Measurements from ENCODE around the gene SLC29A3.

SLC29A3 gene

GRCh38 chr10:71391701-71392100, 72.6 kb downstream of the SLC29A3 start:
- TF ChIP-seq CTCF (conservative IDR thresholded peaks at IDR 0.05; ENCODE audit: low read length) = no peak
- no peak for DNase-seq (ENCODE audit: low read depth)
- H3K4me3 ChIP-seq (ENCODE audit: low read length) = no peak overlapping the region

- H3K4me3 ChIP-seq (ENCODE audit: low read length) = no peak overlapping the region
- DNase-seq (ENCODE audit: low read depth) = no peak
- no peak for TF ChIP-seq CTCF (conservative IDR thresholded peaks at IDR 0.05; ENCODE audit: low read length)
Measured at GRCh38 chr10:71392292-71392691, 73.2 kb downstream of the SLC29A3 start.

GRCh38 chr10:71392791-71393781, 74.0 kb downstream of the SLC29A3 start:
- no peak for DNase-seq (ENCODE audit: low read depth)
- no peak for TF ChIP-seq CTCF (conservative IDR thresholded peaks at IDR 0.05; ENCODE audit: low read length)
- no peak overlapping the region for H3K4me3 ChIP-seq (ENCODE audit: low read length)

GRCh38 chr10:71393841-71394475, 74.9 kb downstream of the SLC29A3 start:
- TF ChIP-seq CTCF (conservative IDR thresholded peaks at IDR 0.05; ENCODE audit: low read length) = no peak
- no peak for DNase-seq (ENCODE audit: low read depth)
- H3K4me3 ChIP-seq (ENCODE audit: low read length) = no peak overlapping the region

- no peak overlapping the region for H3K4me3 ChIP-seq (ENCODE audit: low read length)
- no peak for TF ChIP-seq CTCF (conservative IDR thresholded peaks at IDR 0.05; ENCODE audit: low read length)
- DNase-seq (ENCODE audit: low read depth) = no peak
Measured at GRCh38 chr10:71394926-71395562, 76.0 kb downstream of the SLC29A3 start.

- no peak overlapping the region for H3K4me3 ChIP-seq (ENCODE audit: low read length)
- TF ChIP-seq CTCF (conservative IDR thresholded peaks at IDR 0.05; ENCODE audit: low read length) = no peak
- DNase-seq (ENCODE audit: low read depth) = no peak
Measured at GRCh38 chr10:71395621-71396020, 76.6 kb downstream of the SLC29A3 start.
